Stimulated activated CD8-positive, alpha-beta memory T cell treated with anti-CD3 and anti-CD28 coated beads, Interleukin-7, amount 100 ng/mL, for 1 hour (primary cell): ENCODE results near the gene SERPINA7.
"Not testable (repeated sequence)": the region's sequence is repeated elsewhere in the genome, so short reads cannot be mapped to it uniquely, and the experiment has no call there.

Experiments
- DNase-seq, 2 donors: peaks; one replicate each; pipeline ENCODE4 v3.0.0-alpha.2; 2020; ENCODE audit warnings: low read depth in 2 of 2

The SERPINA7 gene, protein sequence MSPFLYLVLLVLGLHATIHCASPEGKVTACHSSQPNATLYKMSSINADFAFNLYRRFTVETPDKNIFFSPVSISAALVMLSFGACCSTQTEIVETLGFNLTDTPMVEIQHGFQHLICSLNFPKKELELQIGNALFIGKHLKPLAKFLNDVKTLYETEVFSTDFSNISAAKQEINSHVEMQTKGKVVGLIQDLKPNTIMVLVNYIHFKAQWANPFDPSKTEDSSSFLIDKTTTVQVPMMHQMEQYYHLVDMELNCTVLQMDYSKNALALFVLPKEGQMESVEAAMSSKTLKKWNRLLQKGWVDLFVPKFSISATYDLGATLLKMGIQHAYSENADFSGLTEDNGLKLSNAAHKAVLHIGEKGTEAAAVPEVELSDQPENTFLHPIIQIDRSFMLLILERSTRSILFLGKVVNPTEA

GRCh38 chrX:106038625-106039024 is at the start of gene SERPINA7:
Gene SERPINA7 (minus strand): TSS chrX:106038727. CDS start chrX:106037058, 1,669 bp downstream.
- DNase-seq = no peak

DNA sequence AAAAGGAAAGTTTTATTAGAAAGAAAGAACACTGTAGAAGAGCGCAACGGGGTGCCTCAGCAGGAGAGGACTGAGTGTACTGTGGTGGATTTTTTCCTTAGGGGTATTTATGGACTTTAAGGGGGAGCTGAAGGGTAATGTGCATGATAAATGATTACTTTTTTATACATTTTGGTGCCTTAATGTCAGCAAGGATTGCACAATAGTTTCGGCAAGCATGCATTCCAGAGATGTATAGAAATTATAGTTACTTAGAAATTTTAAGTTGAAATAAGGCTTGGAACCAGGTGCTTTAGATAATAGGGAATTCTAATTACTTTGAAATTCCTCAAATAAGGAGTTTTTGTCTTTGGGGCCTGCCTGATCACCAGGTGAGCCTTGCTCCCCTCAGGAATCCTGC is 30.5 kb upstream of the SERPINA7 start:
- DNase-seq = no peak

GRCh38 chrX:106050054-106050453 is 11.5 kb upstream of the SERPINA7 start:
- no peak for DNase-seq

GRCh38 chrX:106042296-106042695 is 3.8 kb upstream of the SERPINA7 start:
- DNase-seq = no peak

- DNase-seq = no peak
Observed at GRCh38 chrX:106040861-106041260, 2.3 kb upstream of the SERPINA7 start.

DNA sequence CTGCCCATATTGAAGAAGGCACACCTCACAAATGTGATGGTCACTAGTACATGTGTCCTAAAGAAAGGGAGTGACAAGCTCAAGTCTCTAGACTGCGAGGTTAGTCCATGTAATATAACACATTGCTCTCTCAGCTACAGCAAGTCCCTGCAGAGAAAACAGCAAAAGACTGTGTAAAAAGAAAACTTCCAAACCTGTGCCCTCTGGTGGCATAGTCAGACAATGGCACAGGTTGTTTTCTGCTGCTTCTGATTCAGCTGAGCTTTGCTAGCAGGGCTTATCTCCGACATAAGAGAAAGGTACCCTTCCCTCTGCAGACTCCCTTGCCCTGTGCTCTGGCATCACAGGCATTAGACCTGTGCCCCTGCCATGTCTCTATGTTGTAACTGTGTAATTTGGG is 1.4 kb upstream of the SERPINA7 start:
- DNase-seq = no peak

- no peak for DNase-seq
Observed at GRCh38 chrX:106037835-106038473, 573 bp downstream of the SERPINA7 start.

- no peak for DNase-seq
Observed at GRCh38 chrX:106036716-106037115, 1.8 kb downstream of the SERPINA7 start.

DNA sequence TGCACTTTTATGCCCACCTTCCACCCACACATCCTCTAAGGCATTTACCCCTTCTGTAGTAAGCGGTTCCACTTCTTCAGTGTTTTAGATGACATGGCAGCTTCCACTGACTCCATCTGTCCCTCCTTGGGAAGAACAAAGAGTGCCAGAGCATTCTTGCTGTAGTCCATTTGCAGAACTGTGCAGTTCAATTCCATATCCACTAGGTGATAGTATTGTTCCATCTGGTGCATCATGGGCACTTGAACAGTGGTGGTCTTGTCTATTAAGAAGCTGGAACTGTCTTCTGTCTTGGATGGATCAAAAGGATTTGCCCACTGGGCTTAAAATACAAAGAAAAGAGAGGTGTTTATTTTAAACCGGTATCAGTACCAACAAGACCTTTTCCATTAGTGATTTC is 3.5 kb downstream of the SERPINA7 start:
- DNase-seq = no peak

GRCh38 chrX:106023947-106024346 is 14.6 kb downstream of the SERPINA7 start:
- no peak for DNase-seq

GRCh38 chrX:106022238-106022637 is 16.3 kb downstream of the SERPINA7 start:
- DNase-seq = no peak

- DNase-seq = no peak
Observed at GRCh38 chrX:106014119-106014775, 24.3 kb downstream of the SERPINA7 start.

GRCh38 chrX:106009145-106009544 is 29.4 kb downstream of the SERPINA7 start:
- DNase-seq = no peak

- no peak for DNase-seq
Observed at GRCh38 chrX:106007815-106008214, 30.7 kb downstream of the SERPINA7 start.

- no peak for DNase-seq
Observed at GRCh38 chrX:106005684-106006083, 32.8 kb downstream of the SERPINA7 start.

DNA sequence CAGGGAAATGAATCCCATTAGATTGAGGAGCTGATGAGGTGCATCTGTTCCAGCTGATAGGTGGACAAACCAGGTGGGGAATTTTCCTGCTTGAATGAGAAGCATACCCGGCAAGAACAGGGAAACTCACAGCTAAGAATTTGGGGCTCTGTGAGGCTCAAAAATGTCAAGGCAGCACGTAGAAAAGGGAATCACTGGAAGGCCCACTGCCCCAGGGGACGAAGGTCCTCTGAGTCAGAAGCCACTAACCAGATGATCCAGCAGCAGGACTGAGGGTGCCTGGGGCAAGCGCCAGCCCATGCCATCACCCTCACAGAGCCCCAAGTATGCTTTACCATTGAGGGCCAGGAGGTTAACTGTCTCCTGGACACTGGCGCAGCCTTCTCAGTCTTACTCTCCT is 37.9 kb downstream of the SERPINA7 start:
- DNase-seq = not testable (repeated sequence)

DNA sequence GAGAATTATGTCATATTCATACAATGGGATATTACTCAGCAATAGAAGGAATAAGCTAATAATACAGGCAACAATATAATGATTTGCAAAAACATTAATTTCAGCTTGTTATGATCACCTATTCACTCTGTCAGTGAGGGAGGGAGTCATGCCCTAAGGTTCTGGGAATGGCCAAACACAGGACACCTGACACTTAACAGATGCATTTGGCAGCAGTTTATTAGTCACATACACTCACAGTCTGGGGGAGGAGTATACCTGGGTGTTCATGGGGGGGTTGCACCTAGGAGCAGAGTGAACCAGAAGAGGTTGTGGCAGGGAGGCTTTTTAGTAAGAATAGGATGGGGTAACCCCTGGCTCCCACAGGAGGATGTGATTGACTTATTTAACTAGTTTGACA is 38.3 kb downstream of the SERPINA7 start:
- DNase-seq = no peak

GRCh38 chrX:105999294-105999693 is 39.2 kb downstream of the SERPINA7 start:
- no peak for DNase-seq

GRCh38 chrX:105988487-105988886 is 50.0 kb downstream of the SERPINA7 start:
- not testable (repeated sequence) for DNase-seq
